KMS-11 (cell line): ENCODE data around the gene TCF7.

Experiments
- H2AFZ ChIP-seq: fragments of 200-600 bp; sonication (generic); 2 replicates; pipeline ENCODE4 v1.6.1; 2016; ENCODE audit warnings: antibody characterized with exemption, mixed run types, low read depth
- H3K27ac ChIP-seq: fragments of 200-600 bp; sonication (generic); 2 replicates; pipeline ENCODE4 v1.6.1; 2016; ENCODE audit warnings: mild to moderate bottlenecking, mixed run types
- H3K27me3 ChIP-seq: fragments of 200-600 bp; sonication (generic); 2 replicates; pipeline ENCODE4 v1.6.1; 2017; ENCODE audit warnings: mild to moderate bottlenecking, low read depth, mixed run types, moderate library complexity; ENCODE audit not compliant: insufficient read depth
- H3K36me3 ChIP-seq: fragments of 200-600 bp; sonication (generic); 2 replicates; pipeline ENCODE4 v1.6.1; 2017; ENCODE audit warnings: mild to moderate bottlenecking, mixed run types; ENCODE audit not compliant: insufficient read depth
- H3K4me1 ChIP-seq: fragments of 200-600 bp; sonication (generic); 2 replicates; pipeline ENCODE4 v1.6.1; 2016; ENCODE audit warnings: mild to moderate bottlenecking, low read depth, mixed run types; ENCODE audit not compliant: poor library complexity, severe bottlenecking
- H3K4me2 ChIP-seq: fragments of 200-600 bp; sonication (generic); 2 replicates; pipeline ENCODE4 v1.7.0; 2016; ENCODE audit warnings: mild to moderate bottlenecking, mixed run types
- H3K4me3 ChIP-seq: fragments of 200-600 bp; sonication (generic); IDR thresholded peaks from 2 replicates; pipeline ENCODE4 v1.6.1; 2017; ENCODE audit warnings: low read depth, low read length, mixed read lengths; ENCODE audit not compliant: insufficient read depth
- H3K79me2 ChIP-seq: fragments of 200-600 bp; sonication (generic); 2 replicates; pipeline ENCODE4 v1.6.1; 2016; ENCODE audit warnings: low read depth, mixed run types; ENCODE audit not compliant: insufficient read depth
- H3K9ac ChIP-seq: fragments of 200-600 bp; sonication (generic); 2 replicates; pipeline ENCODE4 v1.6.1; 2016; ENCODE audit warnings: mild to moderate bottlenecking, mixed run types
- H4K20me1 ChIP-seq: fragments of 200-600 bp; sonication (generic); 2 replicates; pipeline ENCODE4 v1.6.1; 2016; ENCODE audit warnings: mild to moderate bottlenecking, mixed run types; ENCODE audit not compliant: insufficient read depth
- TF ChIP-seq, protein P1 (sequence below): fragments of 200-600 bp; sonication (generic); conservative IDR thresholded peaks from 2 replicates; pipeline ENCODE4 v1.6.1; 2017; ENCODE audit warnings: low read depth, mild to moderate bottlenecking, antibody characterized with exemption, low read length, moderate library complexity, mixed read lengths

The TCF7 gene

DNA sequence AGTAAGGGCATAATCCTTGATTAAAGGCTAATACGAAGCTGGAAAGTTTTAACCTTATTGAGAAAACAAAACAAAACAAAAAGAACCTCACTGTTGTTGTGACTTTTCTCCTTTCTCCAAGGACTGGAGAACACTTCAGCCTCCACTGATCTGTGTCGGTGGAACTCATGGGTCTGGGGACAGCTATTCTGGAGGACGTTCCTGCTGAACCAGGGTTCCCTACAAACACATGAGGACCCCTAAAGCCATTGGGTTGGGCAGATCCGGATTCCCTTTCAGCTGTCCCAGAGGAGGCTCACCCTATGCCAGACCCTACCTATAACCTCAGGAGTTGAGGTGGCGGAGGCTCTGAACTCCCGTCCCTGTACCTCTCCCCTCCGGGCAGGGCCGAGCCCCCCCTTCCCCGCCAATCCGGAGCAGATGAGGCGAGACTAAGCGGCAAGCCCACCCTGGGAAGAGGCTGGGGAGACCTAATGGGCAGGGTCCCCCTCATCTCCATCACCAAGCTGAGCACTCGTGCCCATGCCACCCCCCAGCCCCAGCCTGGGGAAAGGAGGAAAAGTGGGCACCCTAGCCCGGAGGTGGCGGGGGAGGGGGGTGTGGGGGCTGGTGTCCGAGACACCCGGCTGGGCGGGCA, 1.6 kb upstream of the TCF7 start:
- H3K79me2 ChIP-seq = no peaks in the 10 kb centered on the region
- H3K4me3 ChIP-seq = no peak overlapping the region
- H3K27ac ChIP-seq = no peak overlapping the region
- no peaks in the 10 kb centered on the region for H3K4me1 ChIP-seq
- no peaks in the 10 kb centered on the region for H4K20me1 ChIP-seq
- no peak overlapping the region for H2AFZ ChIP-seq
- H3K9ac ChIP-seq = no peak overlapping the region
- no peak overlapping the region for H3K4me2 ChIP-seq
- peaks cover 17% of the 10 kb centered on the region; the same call in 1 of the 2 replicates for H3K27me3 ChIP-seq
- no peaks in the 10 kb centered on the region for H3K36me3 ChIP-seq
- TF ChIP-seq, protein P1, sequence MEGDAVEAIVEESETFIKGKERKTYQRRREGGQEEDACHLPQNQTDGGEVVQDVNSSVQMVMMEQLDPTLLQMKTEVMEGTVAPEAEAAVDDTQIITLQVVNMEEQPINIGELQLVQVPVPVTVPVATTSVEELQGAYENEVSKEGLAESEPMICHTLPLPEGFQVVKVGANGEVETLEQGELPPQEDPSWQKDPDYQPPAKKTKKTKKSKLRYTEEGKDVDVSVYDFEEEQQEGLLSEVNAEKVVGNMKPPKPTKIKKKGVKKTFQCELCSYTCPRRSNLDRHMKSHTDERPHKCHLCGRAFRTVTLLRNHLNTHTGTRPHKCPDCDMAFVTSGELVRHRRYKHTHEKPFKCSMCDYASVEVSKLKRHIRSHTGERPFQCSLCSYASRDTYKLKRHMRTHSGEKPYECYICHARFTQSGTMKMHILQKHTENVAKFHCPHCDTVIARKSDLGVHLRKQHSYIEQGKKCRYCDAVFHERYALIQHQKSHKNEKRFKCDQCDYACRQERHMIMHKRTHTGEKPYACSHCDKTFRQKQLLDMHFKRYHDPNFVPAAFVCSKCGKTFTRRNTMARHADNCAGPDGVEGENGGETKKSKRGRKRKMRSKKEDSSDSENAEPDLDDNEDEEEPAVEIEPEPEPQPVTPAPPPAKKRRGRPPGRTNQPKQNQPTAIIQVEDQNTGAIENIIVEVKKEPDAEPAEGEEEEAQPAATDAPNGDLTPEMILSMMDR = no peak

DNA sequence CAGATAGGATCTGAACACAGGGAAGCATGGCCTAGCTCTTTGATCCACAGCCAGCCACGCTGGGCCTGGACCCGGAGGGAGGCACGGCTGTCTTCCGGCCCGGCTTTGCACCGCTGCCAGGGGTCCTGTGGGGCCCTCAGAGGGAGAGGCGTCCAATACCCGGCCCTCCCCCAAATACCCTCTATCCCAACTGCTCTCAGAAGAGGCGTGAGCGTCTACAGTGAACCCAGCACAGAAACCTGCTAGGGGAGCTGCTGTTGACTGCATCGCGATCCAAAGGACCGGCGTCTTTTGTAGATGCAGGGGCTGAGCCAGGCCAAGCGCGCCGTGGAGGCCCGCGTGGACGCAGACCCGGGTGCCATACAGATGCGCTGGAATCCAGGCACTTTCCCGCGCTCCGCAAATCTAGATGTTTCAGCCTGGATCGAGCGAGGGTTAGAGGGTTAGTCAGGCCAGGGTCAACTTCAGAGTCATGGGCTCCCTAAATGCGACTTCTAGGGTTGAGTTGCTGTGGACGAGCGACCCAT, 1.1 kb upstream of the TCF7 start:
- Histone ChIP-seq H3K9ac (no peak overlapping the region), H3K27me3 (peaks cover 17% of the 10 kb centered on the region; the same call in 1 of the 2 replicates), H3K4me2 (no peak overlapping the region), H3K79me2 (no peaks in the 10 kb centered on the region), H3K4me3 (no peak overlapping the region), H4K20me1 (no peaks in the 10 kb centered on the region), H3K27ac (no peak overlapping the region), H2AFZ (no peak overlapping the region), H3K36me3 (no peaks in the 10 kb centered on the region), H3K4me1 (no peaks in the 10 kb centered on the region)
- TF ChIP-seq, protein P1 = no peak

DNA sequence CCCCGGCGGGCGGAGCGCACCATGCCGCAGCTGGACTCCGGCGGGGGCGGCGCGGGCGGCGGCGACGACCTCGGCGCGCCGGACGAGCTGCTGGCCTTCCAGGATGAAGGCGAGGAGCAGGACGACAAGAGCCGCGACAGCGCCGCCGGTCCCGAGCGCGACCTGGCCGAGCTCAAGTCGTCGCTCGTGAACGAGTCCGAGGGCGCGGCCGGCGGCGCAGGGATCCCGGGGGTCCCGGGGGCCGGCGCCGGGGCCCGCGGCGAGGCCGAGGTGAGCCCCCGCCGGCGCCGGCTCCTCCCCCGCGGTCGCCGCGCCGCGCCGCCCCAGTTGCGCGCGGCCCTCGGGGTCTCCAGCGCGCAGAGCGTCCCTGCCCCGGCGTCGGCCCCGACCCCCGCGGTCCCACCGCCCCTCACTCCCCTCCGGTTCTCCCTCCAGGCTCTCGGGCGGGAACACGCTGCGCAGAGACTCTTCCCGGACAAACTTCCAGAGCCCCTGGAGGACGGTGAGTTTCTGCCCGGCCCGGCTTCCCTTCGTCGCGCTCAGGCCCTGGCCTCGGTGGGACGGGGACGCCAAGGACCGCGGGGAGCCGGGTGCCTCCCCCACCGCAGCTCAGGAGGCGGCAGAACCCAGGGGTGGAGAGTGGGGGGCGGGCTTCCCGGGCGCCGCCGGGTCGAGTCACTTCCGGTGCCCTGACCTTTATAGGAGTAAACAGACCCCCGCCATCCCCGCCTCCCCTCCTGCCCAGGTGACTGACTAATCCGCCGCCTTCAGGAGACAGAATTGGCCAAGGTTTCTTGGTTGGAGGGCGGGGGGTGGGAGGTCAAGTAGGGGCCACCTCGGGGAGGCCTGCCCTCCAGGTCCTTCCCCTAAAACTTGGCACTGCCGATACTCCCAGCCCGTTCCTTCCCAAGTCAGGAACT, 665 bp downstream of the TCF7 start:
- Histone ChIP-seq H3K79me2 (no peaks in the 10 kb centered on the region), H3K4me2 (no peak overlapping the region), H3K36me3 (no peaks in the 10 kb centered on the region), H3K9ac (no peak overlapping the region), H2AFZ (no peak overlapping the region), H3K27me3 (peaks cover 17% of the 10 kb centered on the region; the same call in 1 of the 2 replicates), H3K4me3 (no peak overlapping the region), H3K4me1 (no peaks in the 10 kb centered on the region), H4K20me1 (no peaks in the 10 kb centered on the region), H3K27ac (no peak overlapping the region)
- TF ChIP-seq, protein P1 = no peak

DNA sequence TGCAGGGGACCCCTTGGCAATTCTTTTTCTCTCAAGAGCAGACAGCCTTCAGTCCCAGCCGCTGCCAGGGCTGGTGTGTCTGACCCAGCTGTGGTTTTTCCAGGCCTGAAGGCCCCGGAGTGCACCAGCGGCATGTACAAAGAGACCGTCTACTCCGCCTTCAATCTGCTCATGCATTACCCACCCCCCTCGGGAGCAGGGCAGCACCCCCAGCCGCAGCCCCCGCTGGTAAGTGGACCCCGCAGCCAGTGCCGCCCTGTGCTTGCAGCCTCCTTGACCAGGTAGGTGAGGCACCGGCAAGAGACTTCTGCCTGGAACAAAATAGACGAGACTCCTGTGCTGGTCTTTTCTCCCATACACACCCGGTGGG, 1.3 kb downstream of the TCF7 start:
- Histone ChIP-seq H4K20me1 (no peaks in the 10 kb centered on the region), H3K27ac (no peak overlapping the region), H3K4me3 (no peak overlapping the region), H3K4me1 (no peaks in the 10 kb centered on the region), H3K9ac (no peak overlapping the region), H3K4me2 (no peak overlapping the region), H3K27me3 (peaks cover 17% of the 10 kb centered on the region; the same call in 1 of the 2 replicates), H3K36me3 (no peaks in the 10 kb centered on the region), H3K79me2 (no peaks in the 10 kb centered on the region), H2AFZ (no peak overlapping the region)
- TF ChIP-seq, protein P1 = no peak
